Ascending aorta (tissue), 2 donors: ENCODE results near the gene VEPH1. TPM values are rescaled to one million over a fixed set of nuclear protein-coding genes. Genes with fewer than 3 reads are reported as not detected.

ENCODE experiments used
- DNase-seq, 2 donors: peaks; one replicate each; pipeline ENCODE4 v3.0.0-alpha.2; 2019; ENCODE audit warnings: low spot score in 2 of 2
- H3K27ac ChIP-seq, 2 donors: fragments of 200-600 bp; sonication (generic); one replicate each; pipeline ENCODE4 v1.5.1; 2016 to 2017; ENCODE audit warnings: mild to moderate bottlenecking in 1 of 2
- H3K27me3 ChIP-seq: fragments of 200-600 bp; sonication (generic); one replicate; pipeline ENCODE4 v1.5.1; 2017
- H3K36me3 ChIP-seq, 2 donors: fragments of 200-600 bp; sonication (generic); one replicate each; pipeline ENCODE4 v1.5.1; 2016
- H3K4me1 ChIP-seq, 2 donors: fragments of 200-600 bp; sonication (generic); one replicate each; pipeline ENCODE4 v1.5.1; 2016 to 2017; ENCODE audit warnings: mild to moderate bottlenecking in 1 of 2
- H3K4me3 ChIP-seq, 2 donors: fragments of 200-600 bp; sonication (generic); one replicate each; pipeline ENCODE4 v1.5.1; 2016 to 2017; ENCODE audit warnings: mild to moderate bottlenecking in 1 of 2
- H3K9me3 ChIP-seq, 2 donors: fragments of 200-600 bp; sonication (generic); one replicate each; pipeline ENCODE4 v1.5.1; 2016
- intact Hi-C: fragments of 100-400 bp; cut with DNase I; formaldehyde crosslinking; loops from one replicate; pipeline ENCODE4 v1.15.1; 2023
- total RNA-seq: library from RNA; depleted of rRNA; stranded (reverse); fragments of >200 nt; gene quantifications from one replicate; pipeline ENCODE4 v1.1.0, GENCODE V29; 2016
- TF ChIP-seq, protein P1 (sequence below), 3 experiments: fragments of 200-600 bp in 2 of 3; fragments of 450-650 bp in 1 of 3; sonication (generic) in 2 of 3; IDR thresholded peaks; one replicate each; pipeline ENCODE4 v1.5.1; 2016 to 2019; ENCODE audit warnings: antibody characterized with exemption in 3 of 3, mild to moderate bottlenecking in 1 of 3, moderate library complexity in 1 of 3

Gene VEPH1
- total RNA-seq, 1 donor from 2014 or later: 2.2 TPM

GRCh38 chr3:157233923-157234322 is 269.3 kb downstream of the VEPH1 start:
- Histone ChIP-seq H3K9me3 (no peaks in the 10 kb centered on the region), H3K36me3 (no peaks in the 10 kb centered on the region), H3K4me1 (no peaks in the 10 kb centered on the region), H3K27ac (no peak overlapping the region), H3K4me3 (no peak overlapping the region), H3K27me3 (no peaks in the 10 kb centered on the region)
- TF ChIP-seq, protein P1, sequence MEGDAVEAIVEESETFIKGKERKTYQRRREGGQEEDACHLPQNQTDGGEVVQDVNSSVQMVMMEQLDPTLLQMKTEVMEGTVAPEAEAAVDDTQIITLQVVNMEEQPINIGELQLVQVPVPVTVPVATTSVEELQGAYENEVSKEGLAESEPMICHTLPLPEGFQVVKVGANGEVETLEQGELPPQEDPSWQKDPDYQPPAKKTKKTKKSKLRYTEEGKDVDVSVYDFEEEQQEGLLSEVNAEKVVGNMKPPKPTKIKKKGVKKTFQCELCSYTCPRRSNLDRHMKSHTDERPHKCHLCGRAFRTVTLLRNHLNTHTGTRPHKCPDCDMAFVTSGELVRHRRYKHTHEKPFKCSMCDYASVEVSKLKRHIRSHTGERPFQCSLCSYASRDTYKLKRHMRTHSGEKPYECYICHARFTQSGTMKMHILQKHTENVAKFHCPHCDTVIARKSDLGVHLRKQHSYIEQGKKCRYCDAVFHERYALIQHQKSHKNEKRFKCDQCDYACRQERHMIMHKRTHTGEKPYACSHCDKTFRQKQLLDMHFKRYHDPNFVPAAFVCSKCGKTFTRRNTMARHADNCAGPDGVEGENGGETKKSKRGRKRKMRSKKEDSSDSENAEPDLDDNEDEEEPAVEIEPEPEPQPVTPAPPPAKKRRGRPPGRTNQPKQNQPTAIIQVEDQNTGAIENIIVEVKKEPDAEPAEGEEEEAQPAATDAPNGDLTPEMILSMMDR (IDR thresholded peaks at IDR 0.05): no peak
- no peak for DNase-seq
- intact Hi-C loops: no loop called here

DNA sequence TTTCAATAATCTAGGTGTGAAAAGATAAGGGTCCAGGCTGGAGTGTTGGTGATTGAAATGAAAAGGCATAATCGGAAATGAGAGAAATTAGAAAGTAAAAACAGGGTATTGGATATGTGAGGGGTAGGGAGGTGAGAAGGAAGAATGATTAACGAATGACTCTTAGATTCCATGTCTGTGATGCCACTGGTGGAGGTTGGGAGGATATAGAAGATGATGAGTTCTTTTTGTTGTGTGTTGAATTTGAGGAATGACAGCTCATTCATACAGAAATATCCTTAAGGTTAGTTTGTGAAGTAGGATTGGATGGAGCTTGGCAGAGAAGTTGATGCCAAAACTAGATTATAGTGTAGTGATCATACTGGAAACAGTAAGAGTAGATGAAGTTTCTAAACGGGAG is 271.1 kb downstream of the VEPH1 start:
- Histone ChIP-seq H3K4me3 (no peak overlapping the region), H3K27ac (no peak overlapping the region), H3K27me3 (no peaks in the 10 kb centered on the region), H3K9me3 (no peaks in the 10 kb centered on the region), H3K36me3 (no peaks in the 10 kb centered on the region), H3K4me1 (no peaks in the 10 kb centered on the region)
- intact Hi-C loops: no loop called here
- no peak for DNase-seq
- TF ChIP-seq, protein P1 (IDR thresholded peaks at IDR 0.05): no peak

DNA sequence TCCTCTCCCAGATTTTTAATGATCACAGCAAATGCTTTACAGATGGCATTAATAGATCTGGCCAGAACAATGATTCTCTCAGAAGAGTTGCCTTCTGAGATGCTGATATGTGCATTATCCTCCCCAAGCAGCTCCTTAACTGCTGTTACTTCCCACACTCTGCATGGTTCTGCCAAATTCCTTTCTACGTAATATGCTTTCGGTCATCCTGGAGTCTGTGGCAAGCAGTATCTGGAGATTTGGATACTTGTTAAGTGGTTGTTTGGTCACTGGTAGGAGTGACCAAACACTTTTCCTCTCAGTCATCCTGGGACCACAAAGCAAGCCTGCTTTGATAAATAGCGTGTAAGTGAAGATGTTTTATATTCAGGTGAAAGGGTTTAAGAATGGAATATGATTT is 272.1 kb downstream of the VEPH1 start:
- no peak overlapping the region for H3K4me3 ChIP-seq
- no peaks in the 10 kb centered on the region for H3K27me3 ChIP-seq
- H3K36me3 ChIP-seq: no peaks in the 10 kb centered on the region
- intact Hi-C loops: no loop called here
- TF ChIP-seq, protein P1 (IDR thresholded peaks at IDR 0.05): no peak
- no peak for DNase-seq
- H3K27ac ChIP-seq: no peak overlapping the region
- no peaks in the 10 kb centered on the region for H3K9me3 ChIP-seq
- H3K4me1 ChIP-seq: no peaks in the 10 kb centered on the region

GRCh38 chr3:157226173-157226847 is 276.9 kb downstream of the VEPH1 start:
- Histone ChIP-seq H3K9me3 (no peaks in the 10 kb centered on the region), H3K4me3 (no peak overlapping the region), H3K27ac (no peak overlapping the region), H3K36me3 (no peaks in the 10 kb centered on the region), H3K27me3 (no peaks in the 10 kb centered on the region), H3K4me1 (no peaks in the 10 kb centered on the region)
- intact Hi-C loops: no loop called here
- TF ChIP-seq, protein P1 (IDR thresholded peaks at IDR 0.05): no peak
- no peak for DNase-seq

GRCh38 chr3:157225001-157225400 is 278.2 kb downstream of the VEPH1 start:
- H3K4me3 ChIP-seq: no peak overlapping the region
- no peaks in the 10 kb centered on the region for H3K27me3 ChIP-seq
- TF ChIP-seq, protein P1 (IDR thresholded peaks at IDR 0.05): no peak
- H3K27ac ChIP-seq: no peak overlapping the region
- H3K4me1 ChIP-seq: no peaks in the 10 kb centered on the region
- no peaks in the 10 kb centered on the region for H3K36me3 ChIP-seq
- DNase-seq: no peak
- no peaks in the 10 kb centered on the region for H3K9me3 ChIP-seq
- intact Hi-C loops: no loop called here

DNA sequence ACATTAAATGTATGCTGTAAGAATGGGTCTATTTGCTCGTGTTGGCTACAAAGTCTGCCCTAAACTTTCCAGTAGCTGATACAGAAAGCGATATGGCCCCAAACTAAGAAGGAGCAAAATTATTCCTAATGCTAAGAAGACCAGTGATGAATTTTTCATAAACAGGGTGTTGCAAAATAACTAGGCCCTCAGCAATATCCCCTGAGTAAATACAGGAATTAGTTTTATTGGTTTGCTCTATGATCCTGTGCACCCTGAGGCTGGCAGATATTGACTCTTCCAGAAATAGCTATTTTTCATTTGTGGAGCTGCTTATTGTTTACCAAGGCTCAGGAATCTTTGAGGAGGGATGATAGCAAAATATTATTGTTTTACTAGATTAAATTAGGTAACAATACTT is 282.3 kb downstream of the VEPH1 start:
- Histone ChIP-seq H3K27ac (no peak overlapping the region), H3K9me3 (no peaks in the 10 kb centered on the region), H3K4me1 (no peaks in the 10 kb centered on the region), H3K27me3 (no peaks in the 10 kb centered on the region), H3K4me3 (no peak overlapping the region), H3K36me3 (no peaks in the 10 kb centered on the region)
- intact Hi-C loops: no loop called here
- no peak for DNase-seq
- TF ChIP-seq, protein P1 (IDR thresholded peaks at IDR 0.05): no peak
